HG02642 (cell line): ENCODE data around the gene DFFB.
A peak's percentile ranks its signal among the peaks of the same experiment; 100 is the strongest.

ENCODE experiments used
- ATAC-seq: cut with Tn5 transposase; IDR thresholded peaks from one replicate; pipeline ENCODE4 v1.9.1; 2021; ENCODE audit warnings: mild to moderate bottlenecking; ENCODE audit not compliant: unreplicated experiment, poor library complexity

DFFB gene

DNA sequence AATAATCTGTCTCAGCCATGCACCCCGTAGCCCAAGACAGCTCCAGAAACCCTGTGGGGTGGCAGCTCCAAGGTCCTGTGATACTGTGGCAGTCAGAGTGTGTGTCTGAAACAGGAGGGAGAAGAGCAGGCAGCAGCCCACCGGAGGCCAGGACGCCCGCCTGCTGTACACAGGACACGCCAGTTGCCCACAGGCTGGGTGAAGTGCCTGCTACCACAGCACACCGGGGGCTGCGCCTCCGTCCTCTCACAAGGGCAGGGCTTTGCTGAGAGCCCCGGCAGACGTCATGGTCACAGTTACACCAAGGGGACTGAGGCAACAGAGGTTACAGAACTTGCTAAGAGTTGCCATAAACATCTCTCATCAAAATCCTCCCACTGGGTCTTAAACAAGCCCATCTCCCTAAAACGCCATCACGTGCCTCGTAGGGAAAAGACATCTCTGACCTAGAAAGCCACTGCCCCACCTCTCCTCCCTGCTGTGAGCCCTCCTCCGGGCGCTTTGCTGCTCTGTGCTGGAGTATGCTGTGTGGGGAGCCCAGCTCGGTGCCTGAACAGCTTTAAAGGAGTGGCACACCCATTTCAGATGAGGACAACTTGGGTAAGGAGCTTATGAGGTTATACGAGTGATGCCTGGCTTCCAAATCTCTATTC, 37.5 kb downstream of the DFFB start:
- ATAC-seq, result no peak

GRCh38 chr1:3895279-3895950, 38.1 kb downstream of the DFFB start:
- ATAC-seq, result no peak

DNA sequence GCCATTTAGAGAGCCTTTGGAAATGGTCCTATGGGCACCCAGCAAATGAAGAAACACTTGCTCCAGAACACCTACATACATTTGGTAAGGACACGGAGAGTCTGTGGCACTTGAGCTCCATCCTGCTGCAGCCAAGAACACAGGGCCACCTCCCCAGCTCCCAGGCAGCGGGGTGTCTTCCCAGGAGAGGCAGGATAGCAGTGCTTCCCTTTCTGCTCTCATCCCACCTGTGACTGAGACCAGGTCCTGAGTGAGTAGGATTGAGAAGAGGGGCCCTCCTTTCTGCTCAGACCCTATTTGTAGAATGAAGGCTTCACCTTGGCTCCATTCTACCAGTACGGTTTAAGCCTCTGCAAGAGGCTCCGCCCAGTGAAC, 38.7 kb downstream of the DFFB start:
- ATAC-seq, result no peak

DNA sequence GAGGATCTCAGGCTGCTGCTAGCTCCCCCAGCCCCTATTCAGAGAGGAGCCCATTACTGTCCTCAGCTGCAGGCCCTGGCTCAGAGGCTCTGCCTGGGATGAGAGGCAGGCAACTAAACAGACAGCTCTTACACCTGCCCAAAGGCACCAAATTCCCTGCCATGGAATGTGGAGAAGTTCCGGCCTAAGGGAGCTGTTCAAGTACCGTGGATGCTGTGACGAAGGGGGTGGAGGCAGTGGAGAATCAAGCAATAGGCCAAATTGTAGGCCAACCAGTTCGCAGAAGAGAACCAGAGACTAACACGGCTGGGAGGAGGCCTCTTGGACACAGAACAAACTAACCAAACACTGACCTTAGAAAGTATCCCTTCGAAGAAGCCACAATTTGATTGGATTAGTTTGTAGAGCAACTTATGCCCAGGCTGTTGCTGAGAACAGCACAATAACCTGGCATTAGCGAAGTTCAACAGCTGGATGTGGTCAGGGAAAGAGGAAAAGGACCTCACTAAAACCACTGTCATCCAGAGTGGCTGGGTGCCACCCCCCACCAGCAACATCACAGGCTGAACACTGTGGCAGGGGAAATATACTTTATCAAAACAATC, 39.2 kb downstream of the DFFB start:
- ATAC-seq, result no peak

DNA sequence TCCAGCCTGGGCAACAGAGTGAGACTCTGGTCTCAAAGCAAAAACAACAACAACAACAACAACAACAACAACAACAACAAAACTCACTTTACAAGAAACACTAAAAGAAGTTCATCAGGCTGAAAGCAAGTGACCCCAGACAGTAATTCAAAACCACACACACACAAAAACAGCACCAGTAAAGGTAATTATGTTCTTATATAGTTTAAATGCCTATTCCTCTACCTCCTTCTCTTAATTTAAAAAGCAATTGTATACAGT, 41.1 kb downstream of the DFFB start:
- ATAC-seq, result no peak

DNA sequence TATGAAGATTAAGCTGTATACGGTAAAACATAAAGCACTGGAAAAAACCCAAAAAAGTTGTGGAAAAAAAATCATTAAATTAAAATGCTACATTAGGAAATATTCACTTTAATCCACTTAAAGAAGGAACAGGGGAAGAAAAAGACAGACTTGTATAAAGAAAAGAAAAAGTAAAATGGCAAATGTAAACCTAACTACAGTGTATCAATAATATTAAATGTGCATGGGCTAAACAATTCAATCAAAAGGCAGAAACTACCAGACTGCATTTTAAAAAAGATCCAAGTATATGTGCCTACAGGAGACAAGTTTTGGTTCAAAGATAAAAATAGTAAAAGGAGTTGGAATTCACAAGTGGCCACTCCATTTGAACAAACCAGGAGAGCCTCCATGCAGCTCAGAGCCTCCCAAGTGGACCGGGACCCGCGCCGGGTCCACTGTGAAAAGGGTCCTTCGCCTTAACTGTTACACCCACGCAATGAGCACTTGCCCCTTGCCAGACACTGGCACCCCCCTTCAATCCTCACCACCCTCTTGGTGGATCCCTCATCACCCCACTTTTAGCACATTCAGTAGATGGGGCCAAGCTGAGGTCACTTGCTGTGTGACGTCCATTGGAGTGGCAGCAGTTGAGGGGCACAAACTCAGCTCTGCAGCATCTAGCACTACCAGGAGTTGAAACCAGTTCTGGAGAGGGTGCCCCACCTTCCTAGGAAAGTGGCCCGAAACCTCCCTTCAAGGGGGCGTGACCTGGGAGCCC, 41.9 kb downstream of the DFFB start:
- ATAC-seq, result no peak

GRCh38 chr1:3899754-3900149, 42.5 kb downstream of the DFFB start:
- ATAC-seq, result peak; percentile 6

DNA sequence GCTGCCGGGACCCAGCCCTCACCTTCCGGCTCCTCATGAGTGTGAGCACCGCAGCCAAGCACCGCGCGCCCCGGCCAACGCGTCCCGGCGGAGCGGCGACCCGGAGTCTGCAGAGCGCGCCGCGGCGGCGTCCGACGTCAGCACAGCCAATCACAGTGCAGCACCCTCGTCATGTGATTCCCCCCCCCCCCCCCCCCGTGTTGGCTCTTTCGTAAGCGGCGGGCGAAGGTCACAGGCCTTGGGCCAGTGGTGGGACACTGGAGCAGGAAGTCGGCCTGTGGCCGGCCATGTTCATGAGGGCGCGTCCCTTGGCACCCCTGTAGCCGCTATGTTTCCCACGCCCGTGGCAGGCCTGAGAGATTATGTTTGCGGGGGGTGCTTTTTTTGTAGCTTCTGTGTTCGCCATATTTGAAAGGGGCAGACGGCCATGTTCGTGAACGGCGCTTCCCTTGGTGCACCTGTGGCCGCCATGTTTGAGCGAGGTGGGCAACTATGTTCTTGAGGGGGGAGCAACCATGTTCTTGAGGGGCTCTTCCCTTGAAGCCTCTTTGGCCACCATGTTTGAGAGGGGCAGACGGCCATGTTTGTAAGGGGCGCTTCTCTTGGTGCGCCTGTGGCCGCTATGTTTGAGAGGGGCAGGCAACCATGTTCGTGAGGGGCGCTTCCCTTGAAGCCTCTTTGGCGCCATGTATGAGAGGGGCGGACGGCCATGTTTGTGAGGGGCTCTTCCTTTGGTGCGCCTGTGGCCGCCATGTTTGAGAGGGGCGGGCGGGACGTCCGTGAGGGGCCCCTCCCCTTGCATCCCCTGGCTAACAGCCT, 43.1 kb downstream of the DFFB start, which contains the start of gene C1orf174:
Gene C1orf174, minus strand, starts transcription at position 123 of the 819 bp plus-strand sequence. Its CDS starts 86 bp downstream, at position 37.
- ATAC-seq, result peak; percentile 72

- ATAC-seq, result peak; percentile 62
Observed at GRCh38 chr1:3900969-3901529, 43.8 kb downstream of the DFFB start.

DNA sequence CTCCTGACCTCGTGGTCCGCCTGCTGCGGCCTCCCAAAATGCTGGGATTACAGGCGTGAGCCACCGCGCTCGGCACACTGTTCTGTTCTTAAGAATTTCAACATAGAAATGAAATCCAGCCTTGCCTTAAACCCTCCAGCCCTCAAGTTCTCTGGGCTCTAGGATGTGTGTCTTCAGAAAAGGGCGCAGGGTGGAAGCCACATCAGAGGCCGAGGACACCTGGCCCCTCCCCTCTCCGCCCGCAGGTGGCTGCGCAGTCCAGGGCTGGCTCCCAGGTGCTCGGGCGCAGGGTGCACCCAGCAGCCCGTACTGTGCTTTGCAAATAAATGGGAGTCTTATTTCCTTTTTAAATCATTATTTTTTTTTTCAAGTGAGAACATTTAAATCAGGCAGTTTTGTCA, 44.8 kb downstream of the DFFB start:
- ATAC-seq, result no peak

- ATAC-seq, result no peak
Observed at GRCh38 chr1:3902571-3903091, 45.4 kb downstream of the DFFB start.

DNA sequence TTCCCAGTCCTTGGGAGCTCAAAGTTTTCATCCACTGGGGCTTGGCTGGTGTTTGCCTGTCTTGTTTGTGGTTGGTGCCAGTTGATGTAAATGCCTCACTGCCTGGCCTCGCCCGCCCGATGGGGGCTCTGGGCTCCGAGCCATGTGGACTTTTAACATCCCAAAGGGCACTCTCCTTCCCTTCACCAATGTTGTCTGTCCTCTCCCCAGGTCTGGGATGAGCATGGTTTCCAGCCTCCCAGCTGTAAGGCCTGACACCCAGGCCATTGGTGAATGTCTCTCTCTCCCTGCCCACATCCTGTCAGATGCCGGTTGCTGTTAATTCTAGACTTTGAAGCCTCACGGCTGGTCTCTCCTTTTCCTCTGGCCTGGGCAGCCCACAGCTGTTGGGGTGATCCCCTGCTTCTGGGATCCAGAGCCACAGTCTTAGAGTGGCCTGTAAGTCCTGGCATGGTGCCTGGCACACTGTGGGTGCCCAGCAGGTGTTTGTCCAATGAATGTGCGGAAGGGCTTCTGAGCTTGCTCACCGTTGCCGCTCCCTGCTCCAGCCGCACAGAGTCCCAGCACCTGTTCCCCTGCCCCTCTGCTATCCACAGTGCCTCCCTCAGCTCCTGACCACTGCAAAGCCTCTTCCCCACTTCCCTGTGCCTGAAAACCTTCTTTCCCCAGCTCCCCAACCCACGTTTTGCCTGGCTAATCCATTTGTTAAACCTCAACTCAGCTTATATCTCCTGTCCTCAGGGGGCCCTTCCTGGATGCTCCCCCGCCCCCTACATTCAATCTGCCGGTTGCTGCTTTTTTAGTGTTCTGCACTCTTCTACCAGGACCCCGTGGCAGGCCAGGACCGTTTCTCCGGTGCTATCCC, 46.1 kb downstream of the DFFB start:
- no peak for ATAC-seq

DNA sequence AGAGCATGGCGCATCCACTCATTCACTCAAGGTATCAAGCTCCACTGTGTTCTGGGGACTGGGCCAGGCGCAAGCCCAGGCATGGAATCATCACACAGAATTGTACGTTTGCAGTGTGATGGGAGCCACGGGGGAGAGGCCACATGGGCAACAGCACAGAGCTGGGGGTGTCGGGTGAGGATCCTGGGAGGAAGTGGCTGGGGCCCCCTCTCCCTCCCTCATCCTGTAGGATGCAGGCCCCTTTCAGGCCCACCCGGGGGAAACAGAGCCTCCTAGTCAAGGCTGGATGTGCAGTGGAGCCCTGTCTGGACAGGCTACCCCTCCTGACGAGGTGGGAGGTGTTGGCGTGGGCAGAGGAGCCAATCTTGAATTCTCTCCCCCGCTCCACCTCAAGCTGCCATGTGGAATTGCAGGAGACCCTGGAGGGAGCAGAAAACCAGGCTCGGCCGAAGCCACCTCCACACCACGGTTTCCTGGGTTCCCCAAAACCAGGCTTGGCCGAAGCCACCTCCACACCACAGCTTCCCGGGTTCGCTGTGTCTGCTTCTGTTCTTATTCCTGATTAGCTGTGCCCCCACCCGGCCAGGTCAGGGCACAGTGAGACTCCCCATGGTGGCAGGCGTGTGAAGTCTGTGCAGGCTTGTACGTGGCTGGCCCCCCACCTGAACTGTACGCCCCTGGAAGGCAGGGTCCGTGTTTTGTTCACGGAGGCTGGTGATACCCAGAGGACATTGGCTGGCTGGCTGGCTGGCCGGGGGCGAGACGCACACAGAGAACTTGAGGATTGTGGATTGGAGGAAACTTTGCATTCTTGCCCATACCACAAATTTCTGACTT, 46.9 kb downstream of the DFFB start:
- ATAC-seq, result no peak

DNA sequence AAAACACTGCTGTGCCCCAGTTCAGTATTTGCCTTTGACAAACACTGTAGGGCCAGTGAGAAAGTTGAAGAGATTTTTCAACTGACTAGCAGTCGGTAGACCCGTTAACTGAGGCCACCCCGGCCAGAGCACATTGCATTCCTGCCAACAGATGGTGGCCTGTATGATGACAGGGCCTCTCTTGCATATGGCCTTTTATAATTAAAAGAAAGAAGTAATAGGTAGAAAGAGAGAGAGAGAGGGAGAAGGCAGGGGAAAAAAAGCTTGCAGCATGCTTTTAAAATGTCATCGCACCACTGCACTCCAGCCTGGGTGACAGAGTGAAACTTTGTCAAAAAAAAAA, 47.5 kb downstream of the DFFB start:
- no peak for ATAC-seq

DNA sequence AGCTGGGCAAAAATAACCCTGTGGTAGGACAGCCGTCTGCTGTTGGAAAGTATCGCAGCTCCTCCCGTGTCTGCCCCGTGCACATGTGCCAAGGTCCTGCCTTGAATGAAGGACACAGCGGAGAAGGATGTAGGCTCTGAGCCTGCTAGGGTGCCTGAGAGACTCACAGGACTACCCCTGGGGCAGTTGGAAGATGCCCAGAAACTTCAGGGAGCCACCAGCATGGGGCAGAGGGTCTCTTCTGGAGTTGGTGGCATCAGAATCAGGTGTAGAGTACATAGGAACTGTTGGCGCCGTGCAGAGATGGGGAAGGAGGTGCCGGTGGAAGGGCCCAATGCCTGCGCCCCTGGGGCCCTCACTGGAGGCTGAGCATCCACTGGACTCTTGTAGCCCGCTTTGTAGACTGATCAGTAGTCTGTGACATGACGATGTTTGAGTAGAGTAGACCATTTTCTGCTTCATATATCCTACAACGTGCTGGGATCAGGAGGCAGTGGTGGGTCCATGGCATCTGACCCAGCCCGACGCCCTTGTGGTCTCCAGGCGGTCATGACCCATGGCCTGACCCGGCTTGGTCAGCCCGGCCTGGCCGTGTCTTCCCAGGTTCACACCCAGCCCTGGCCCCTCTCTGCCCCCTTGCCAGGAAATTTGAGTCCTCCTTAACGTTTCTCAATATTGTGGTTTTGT, 48.1 kb downstream of the DFFB start:
- no peak for ATAC-seq

DNA sequence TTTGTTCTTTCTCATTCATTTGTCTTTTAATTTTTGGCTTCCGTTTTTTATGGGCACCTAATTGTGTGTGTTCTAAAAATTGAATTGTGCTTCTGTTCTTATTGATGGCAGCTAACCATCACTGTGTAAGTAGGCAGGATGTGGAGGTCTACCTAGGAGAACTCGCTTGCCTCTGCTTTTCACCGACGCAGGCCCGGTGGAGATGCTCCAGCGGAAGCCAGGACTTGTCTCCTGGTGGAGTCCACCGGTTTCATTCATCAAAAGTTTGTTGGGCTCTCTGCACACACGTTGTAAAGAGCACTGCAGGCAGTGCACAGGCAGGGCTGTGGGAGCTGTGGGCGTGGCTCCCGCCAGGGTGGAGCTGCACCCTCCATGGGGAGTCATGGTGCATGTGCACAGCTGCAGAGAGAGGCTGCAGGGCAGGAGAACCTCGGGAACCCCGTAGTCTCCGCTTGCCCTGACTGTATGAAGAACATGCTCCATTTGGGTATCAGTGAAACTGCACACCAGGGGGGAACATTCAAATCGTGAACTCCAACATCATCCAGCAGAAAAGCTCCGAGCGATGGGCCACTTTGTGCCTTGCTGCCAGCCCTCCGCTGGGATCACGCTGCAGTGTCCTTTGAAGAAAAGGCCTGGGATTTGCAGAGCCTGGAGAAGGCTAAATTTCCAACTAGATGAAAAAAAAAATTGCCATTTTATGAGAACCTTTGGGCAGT, 48.8 kb downstream of the DFFB start:
- ATAC-seq, result no peak

- no peak for ATAC-seq
Observed at GRCh38 chr1:3906672-3907020, 49.4 kb downstream of the DFFB start.
